GM23248 (cell line): Measurements from ENCODE around the gene MZB1.
"Not testable (repeated sequence)": the region's sequence is repeated elsewhere in the genome, so short reads cannot be mapped to it uniquely, and the experiment has no call there.

ENCODE experiments used
- EZH2 ChIP-seq: fragments of 200-600 bp; sonication (generic); IDR thresholded peaks from 2 replicates; pipeline ENCODE4 v1.6.1; 2018; ENCODE audit warnings: antibody characterized with exemption, mild to moderate bottlenecking; ENCODE audit not compliant: insufficient read depth, poor library complexity, severe bottlenecking
- EZH2phosphoT487 ChIP-seq: fragments of 200-600 bp; sonication (generic); IDR thresholded peaks from 2 replicates; pipeline ENCODE4 v1.6.1; 2018; ENCODE audit warnings: antibody characterized with exemption, moderate library complexity, mild to moderate bottlenecking, low read depth; ENCODE audit not compliant: insufficient read depth

- not testable (repeated sequence) for TF ChIP-seq EZH2, EZH2phosphoT487
These were observed 2.8 kb downstream of the MZB1 start for GRCh38 chr5:139386956-139387355.
